ENCODE data around the gene SNCG.

GRCh38 chr10:86958901-86959736 is 720 bp downstream of the SNCG start:
- TF ChIP-seq CTCF (conservative IDR thresholded peaks at IDR 0.05) (no peak), EZH2 (IDR thresholded peaks at IDR 0.05; ENCODE audit: low read depth) (no peak)

Data from PC-9 (cell line).